ENCODE results near the gene VGLL1.

VGLL1 gene

GRCh38 chrX:136555694-136556093 lies 23.7 kb downstream of the VGLL1 start:
- DNase-seq: no peak

- no peak for DNase-seq
Measured at GRCh38 chrX:136572030-136572429, 40.0 kb downstream of the VGLL1 start.

- no peak for DNase-seq
Measured at GRCh38 chrX:136574548-136574947, 42.5 kb downstream of the VGLL1 start.

GRCh38 chrX:136577552-136577951 lies 45.5 kb downstream of the VGLL1 start:
- DNase-seq: peak; percentile 47 to 64

- no peak for DNase-seq
Measured at GRCh38 chrX:136580316-136580715, 48.3 kb downstream of the VGLL1 start.

GRCh38 chrX:136582624-136583023 lies 50.6 kb downstream of the VGLL1 start:
- no peak for DNase-seq

- DNase-seq: no peak
Measured at GRCh38 chrX:136584545-136584944, 52.5 kb downstream of the VGLL1 start.

GRCh38 chrX:136585262-136585661 lies 53.2 kb downstream of the VGLL1 start:
- DNase-seq: no peak

GRCh38 chrX:136585960-136586359 lies 53.9 kb downstream of the VGLL1 start:
- DNase-seq: no peak

GRCh38 chrX:136586386-136586785 lies 54.4 kb downstream of the VGLL1 start:
- no peak for DNase-seq

GRCh38 chrX:136587532-136587931 lies 55.5 kb downstream of the VGLL1 start:
- no peak for DNase-seq

- DNase-seq: no peak
Measured at GRCh38 chrX:136588036-136588435, 56.0 kb downstream of the VGLL1 start.

GRCh38 chrX:136589966-136590365 lies 58.0 kb downstream of the VGLL1 start:
- DNase-seq: no peak

- no peak for DNase-seq
Measured at GRCh38 chrX:136597356-136597755, 65.3 kb downstream of the VGLL1 start.

- DNase-seq: no peak
Measured at GRCh38 chrX:136597954-136598353, 65.9 kb downstream of the VGLL1 start.

GRCh38 chrX:136598631-136599030 lies 66.6 kb downstream of the VGLL1 start:
- no peak for DNase-seq

- no peak for DNase-seq
Measured at GRCh38 chrX:136600059-136600458, 68.0 kb downstream of the VGLL1 start.

Data from NCI-H2081 (cell line).